Ishikawa (cell line): ENCODE data around the gene TMED9.

Source experiments
- CREB1 ChIP-seq: IDR thresholded peaks from 2 replicates; pipeline ENCODE4 v1.6.1; 2012; ENCODE audit warnings: low read depth
- EGR1 ChIP-seq: IDR thresholded peaks from 2 replicates; pipeline ENCODE4 v1.6.1; 2012
- EP300 ChIP-seq: IDR thresholded peaks from 2 replicates; pipeline ENCODE4 v1.6.1; 2012; ENCODE audit warnings: borderline replicate concordance
- FOXM1 ChIP-seq: IDR thresholded peaks from 2 replicates; pipeline ENCODE4 v1.6.1; 2012; ENCODE audit warnings: low read depth, borderline replicate concordance
- NFIC ChIP-seq: IDR thresholded peaks from 2 replicates; pipeline ENCODE4 v1.6.1; 2012
- RAD21 ChIP-seq: IDR thresholded peaks from 2 replicates; pipeline ENCODE4 v1.6.1; 2012; ENCODE audit warnings: low read depth
- TAF1 ChIP-seq: IDR thresholded peaks from 2 replicates; pipeline ENCODE4 v1.6.1; 2012; ENCODE audit warnings: low read depth, mild to moderate bottlenecking
- TCF12 ChIP-seq: IDR thresholded peaks from 2 replicates; pipeline ENCODE4 v1.6.1; 2012; ENCODE audit warnings: low read depth
- TEAD4 ChIP-seq: IDR thresholded peaks from 2 replicates; pipeline ENCODE4 v1.6.1; 2012
- TF ChIP-seq, protein P1 (sequence below): IDR thresholded peaks from 2 replicates; pipeline ENCODE4 v1.6.1; 2012
- TF ChIP-seq, protein P2 (sequence below): IDR thresholded peaks from 2 replicates; pipeline ENCODE4 v1.6.1; 2012; ENCODE audit warnings: low read depth, mild to moderate bottlenecking

DNA sequence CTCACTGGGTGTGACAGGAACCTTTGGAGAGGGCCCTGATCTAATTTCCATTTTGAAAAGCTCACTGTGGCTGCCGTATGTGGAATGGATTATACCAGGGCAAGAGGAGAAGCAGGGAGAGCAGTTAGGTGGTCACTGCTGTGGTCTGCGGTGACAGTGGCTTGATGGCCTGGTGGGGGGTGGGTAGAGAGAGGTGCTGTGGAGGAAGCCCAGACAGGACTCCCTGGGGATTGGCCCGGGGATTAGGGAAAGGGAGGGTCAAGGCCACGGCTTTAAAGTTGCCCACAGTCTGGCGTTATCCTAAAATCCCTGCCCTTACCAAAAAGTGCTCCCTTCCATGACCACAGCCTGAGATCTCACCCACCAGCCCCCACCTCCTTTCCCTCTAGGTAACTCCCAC, 12.7 kb downstream of the TMED9 start:
- TF ChIP-seq, protein P1, sequence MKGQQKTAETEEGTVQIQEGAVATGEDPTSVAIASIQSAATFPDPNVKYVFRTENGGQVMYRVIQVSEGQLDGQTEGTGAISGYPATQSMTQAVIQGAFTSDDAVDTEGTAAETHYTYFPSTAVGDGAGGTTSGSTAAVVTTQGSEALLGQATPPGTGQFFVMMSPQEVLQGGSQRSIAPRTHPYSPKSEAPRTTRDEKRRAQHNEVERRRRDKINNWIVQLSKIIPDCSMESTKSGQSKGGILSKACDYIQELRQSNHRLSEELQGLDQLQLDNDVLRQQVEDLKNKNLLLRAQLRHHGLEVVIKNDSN = no peak
- TF ChIP-seq, protein P2, sequence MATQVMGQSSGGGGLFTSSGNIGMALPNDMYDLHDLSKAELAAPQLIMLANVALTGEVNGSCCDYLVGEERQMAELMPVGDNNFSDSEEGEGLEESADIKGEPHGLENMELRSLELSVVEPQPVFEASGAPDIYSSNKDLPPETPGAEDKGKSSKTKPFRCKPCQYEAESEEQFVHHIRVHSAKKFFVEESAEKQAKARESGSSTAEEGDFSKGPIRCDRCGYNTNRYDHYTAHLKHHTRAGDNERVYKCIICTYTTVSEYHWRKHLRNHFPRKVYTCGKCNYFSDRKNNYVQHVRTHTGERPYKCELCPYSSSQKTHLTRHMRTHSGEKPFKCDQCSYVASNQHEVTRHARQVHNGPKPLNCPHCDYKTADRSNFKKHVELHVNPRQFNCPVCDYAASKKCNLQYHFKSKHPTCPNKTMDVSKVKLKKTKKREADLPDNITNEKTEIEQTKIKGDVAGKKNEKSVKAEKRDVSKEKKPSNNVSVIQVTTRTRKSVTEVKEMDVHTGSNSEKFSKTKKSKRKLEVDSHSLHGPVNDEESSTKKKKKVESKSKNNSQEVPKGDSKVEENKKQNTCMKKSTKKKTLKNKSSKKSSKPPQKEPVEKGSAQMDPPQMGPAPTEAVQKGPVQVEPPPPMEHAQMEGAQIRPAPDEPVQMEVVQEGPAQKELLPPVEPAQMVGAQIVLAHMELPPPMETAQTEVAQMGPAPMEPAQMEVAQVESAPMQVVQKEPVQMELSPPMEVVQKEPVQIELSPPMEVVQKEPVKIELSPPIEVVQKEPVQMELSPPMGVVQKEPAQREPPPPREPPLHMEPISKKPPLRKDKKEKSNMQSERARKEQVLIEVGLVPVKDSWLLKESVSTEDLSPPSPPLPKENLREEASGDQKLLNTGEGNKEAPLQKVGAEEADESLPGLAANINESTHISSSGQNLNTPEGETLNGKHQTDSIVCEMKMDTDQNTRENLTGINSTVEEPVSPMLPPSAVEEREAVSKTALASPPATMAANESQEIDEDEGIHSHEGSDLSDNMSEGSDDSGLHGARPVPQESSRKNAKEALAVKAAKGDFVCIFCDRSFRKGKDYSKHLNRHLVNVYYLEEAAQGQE = no peak
- TF ChIP-seq CREB1 = no peak
- no peak for TF ChIP-seq NFIC
- no peak for TF ChIP-seq EP300
- TF ChIP-seq EGR1 = no peak
- no peak for TF ChIP-seq RAD21
- TF ChIP-seq TEAD4 = no peak
- TF ChIP-seq TAF1 = no peak
- no peak for TF ChIP-seq FOXM1
- TF ChIP-seq TCF12 = no peak
